RPMI8226 (cell line): ENCODE results near the gene PTPRD.

Experiments used
- DNase-seq: peaks from one replicate; pipeline ENCODE4 v3.0.0-alpha.2; 2015

PTPRD gene

GRCh38 chr9:9231946-9232345 lies 1380.9 kb downstream of the PTPRD start:
- no peak for DNase-seq

DNA sequence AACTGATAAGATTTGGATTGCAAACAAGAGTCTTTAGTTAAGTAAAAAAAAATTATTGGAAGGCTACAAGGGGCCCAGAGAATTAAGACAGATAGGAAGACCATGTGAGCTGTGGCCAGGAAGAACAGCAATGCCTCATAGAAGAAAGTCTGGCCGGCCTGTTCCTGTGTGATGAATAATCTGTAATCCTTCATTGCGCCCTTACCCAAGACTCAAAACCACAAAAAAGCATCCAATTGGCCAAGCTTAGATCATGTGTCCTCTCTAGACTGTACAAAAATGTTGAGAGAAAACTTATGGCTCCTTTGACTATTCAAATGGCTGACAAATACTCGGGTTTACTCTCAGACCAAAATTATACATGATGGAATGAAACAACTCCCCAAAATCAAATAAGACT lies 1383.5 kb downstream of the PTPRD start:
- no peak for DNase-seq

GRCh38 chr9:9223175-9223574 lies 1389.6 kb downstream of the PTPRD start:
- no peak for DNase-seq

GRCh38 chr9:9222730-9223129 lies 1390.1 kb downstream of the PTPRD start:
- DNase-seq: no peak

DNA sequence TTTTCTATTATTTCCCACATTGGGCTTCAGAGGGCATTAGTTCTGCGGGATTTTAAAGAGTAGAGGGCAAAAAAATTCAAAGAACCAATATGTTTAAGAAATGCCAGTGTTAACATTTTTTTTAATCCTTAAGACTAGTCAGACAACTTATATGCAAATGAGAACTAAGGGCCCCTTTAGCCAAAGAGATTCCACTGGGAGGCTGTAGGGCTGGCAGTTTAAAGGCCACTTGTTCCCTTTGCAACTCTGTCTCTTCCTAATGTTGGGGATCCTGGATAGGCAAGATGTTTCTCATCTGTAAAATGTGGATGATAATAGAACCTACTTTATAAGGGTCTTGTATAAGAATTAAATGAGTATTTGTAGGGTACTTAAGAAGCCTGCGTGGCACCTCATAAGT lies 1395.9 kb downstream of the PTPRD start:
- no peak for DNase-seq

DNA sequence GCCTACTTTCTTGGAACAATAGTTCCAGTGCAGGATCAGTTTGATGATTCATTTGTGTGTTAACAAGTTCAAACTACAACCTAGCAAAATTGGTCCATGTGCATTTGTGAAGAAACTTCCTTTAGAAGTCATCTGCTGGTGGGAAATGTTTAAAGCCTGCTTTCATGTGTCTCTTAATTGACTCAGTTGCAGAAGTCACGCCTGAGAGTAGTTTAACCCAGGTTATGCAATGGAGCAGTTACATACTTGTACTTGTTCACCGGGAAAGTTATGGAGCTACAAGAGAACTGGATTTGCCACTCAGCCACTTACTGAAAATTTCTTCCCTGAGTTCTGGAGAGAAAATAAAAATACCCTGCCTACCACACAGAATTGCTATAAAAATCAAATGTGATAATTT lies 1397.8 kb downstream of the PTPRD start:
- DNase-seq: no peak

DNA sequence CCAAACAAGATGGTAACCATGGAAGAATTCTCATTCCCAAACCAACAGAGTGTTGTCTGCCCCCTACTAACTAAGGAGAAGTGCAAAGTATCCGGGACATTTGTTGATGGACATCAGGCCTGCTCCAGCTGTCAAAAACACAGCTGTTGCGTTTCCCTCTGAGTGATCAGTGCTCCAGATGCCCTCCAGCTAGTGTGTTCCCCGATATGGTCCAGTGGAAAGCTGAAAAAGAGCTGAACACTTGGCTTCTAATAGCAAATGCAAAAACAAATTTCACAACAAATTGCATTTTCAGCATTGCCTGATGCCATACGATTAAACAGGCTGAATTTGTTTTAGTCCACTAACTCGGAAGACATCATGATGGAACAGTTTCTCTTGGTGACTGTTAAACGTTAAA lies 1398.7 kb downstream of the PTPRD start:
- DNase-seq: no peak

DNA sequence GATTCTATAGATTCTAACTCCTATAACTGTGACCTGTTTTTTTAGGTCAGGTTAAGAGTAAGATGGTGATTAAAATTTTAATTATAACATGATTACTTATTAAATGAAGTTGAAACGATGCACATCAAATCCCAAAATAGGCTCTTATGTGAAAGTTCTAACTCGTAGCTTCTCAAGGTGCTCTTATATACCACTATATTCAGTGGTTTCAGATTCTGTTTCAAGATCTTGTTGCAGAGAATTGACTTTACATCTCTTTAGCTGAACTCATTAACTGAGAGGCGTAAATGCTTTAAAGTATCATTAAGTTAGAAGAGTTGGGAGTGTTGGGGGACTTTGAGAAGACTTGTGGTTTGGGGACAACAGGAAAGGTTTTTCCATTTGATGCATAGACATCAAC lies 1399.8 kb downstream of the PTPRD start:
- no peak for DNase-seq

DNA sequence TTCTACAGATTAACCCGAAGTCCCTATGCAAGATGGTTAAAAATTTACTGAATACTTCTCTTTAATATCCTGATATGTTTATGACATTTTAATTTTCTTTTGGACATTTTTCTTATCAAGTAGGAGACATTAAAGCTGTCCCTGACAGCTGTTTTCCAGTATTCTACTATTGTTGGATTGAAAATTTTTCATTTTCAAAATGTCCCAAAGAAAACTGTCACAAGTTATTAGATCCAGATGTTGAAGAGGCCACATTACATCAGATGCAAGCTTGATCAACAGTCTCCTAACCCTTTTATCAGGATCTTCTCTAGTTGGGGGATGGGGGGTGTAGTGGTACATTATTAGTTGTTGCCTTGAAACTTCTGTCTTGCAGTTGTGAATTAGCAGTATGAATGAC lies 1410.5 kb downstream of the PTPRD start:
- no peak for DNase-seq

DNA sequence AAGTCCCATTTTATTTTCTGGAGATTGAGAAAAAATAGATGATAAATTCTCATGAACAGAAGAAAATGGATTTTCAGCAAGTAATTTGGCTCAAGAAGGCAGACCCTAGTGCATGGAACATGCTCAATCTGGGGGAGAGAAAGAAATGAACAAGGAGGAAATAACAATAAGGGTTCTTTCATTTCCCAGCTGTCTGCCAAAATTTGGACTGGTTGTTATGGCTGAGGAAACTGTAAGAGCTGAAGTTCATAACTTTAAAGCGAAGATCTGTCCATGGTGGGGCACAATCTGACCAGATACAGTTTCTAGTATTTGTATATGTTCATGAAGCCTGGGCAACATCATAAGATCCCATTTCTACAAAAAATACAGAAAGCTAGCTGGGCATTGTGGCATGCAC lies 1426.7 kb downstream of the PTPRD start:
- no peak for DNase-seq

DNA sequence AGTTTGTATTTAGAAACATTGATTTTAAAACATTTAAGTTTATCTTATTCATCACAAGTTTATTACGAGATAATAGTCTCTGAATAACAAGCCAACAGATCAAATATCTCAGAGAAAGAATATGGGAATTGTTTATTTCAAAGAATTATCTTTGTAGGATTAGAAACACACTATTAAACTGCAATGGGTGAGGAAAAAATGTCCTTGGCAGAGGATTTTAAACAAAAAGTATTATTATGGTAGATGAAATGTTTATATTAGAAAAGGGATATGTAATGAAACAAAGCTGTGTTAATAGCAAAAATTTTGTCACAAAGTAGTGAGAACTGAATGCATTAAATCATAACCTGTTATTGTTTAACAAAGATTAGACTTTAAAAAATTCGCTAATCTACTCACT lies 1430.4 kb downstream of the PTPRD start:
- no peak for DNase-seq

DNA sequence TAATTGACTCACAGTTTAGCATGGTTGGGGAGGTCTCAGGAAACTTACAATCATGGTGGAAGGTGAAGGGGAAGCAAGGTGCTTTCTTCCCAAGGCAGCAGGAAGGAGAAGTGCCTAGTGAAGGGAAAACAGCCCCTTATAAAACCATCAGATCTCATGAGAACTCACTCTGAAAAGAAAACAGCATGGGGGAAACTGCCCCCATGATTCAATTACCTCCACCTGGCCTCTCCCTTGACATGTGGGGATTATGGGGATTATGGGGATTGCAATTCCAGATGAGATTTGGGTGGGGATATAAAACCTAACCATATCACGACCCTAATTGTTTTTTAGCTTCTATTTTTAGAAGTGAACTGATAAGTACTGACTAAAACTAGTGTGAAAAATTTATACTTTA lies 1435.7 kb downstream of the PTPRD start:
- DNase-seq: no peak

- no peak for DNase-seq
These were observed 1438.4 kb downstream of the PTPRD start for GRCh38 chr9:9174358-9174757.

- DNase-seq: no peak
These were observed 1439.5 kb downstream of the PTPRD start for GRCh38 chr9:9173264-9173663.

GRCh38 chr9:9170439-9171134 lies 1442.2 kb downstream of the PTPRD start:
- DNase-seq: peak; percentile 59

- no peak for DNase-seq
These were observed 1470.8 kb downstream of the PTPRD start for GRCh38 chr9:9142001-9142400.

- no peak for DNase-seq
These were observed 1479.3 kb downstream of the PTPRD start for GRCh38 chr9:9133526-9133925.

GRCh38 chr9:9124616-9125015 lies 1488.2 kb downstream of the PTPRD start:
- DNase-seq: peak; percentile 14

DNA sequence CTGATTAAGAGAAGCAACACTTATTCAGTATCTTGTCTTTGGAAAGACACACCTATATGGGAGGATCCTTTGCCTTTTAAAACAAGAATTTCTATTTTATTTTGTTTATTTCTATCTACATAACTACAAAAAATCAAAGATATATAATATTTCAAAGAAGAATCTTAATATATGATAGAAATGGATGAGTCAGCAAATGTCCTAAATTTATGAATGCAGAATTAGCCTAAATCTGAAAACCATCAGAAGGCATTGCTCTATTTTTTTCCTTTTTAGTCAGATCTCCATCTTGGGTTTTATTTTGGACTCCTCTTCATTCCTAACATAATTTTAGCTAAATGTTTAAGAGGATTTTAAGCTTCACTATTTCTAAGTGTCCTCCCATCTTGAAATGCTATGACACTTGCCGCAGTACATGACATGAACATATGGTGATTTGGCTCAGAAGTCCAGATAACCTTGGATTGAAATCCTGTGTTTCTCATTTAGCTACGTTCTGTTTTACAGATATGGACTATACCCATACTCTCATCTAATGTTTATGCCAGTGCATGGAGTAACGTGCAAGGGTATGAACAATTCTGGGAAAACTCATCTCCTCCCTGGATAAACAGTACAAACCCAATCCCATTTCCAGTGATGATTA lies 1490.4 kb downstream of the PTPRD start:
- no peak for DNase-seq

- DNase-seq: peak; percentile 45
These were observed 1494.9 kb downstream of the PTPRD start for GRCh38 chr9:9117866-9118265.

DNA sequence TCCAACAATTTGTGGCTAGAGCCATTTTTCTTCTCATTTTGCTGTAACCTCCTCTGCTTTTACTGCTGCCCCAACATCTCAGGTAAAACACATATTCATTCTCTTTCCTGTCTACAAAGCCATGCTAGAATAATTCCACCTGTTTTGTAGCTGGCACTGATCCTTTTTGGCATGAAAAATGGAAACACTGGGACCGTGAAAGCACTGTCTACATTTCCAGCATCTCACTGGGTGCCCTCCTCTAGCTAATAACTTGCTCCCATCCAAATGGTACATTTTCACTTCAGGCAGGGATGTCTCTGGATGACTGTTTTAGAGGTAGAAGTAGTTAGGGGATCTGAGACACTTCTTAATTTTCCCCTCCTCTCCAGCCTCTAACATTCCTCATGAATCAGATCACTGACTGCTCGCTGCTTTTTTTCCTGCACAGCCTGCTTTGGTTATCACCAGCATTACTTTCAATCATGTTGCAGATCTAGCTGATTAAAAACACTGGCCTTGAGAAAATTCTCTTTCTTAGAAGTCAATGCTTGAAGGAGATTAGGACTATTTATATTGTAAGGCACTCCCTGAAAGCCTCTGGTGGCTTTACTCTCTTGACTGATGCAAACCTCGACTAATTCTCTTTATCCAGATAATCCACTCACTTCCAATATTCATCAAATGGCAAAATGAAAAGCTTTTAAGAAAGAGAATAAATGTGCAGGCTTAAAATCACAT lies 1500.6 kb downstream of the PTPRD start:
- no peak for DNase-seq

DNA sequence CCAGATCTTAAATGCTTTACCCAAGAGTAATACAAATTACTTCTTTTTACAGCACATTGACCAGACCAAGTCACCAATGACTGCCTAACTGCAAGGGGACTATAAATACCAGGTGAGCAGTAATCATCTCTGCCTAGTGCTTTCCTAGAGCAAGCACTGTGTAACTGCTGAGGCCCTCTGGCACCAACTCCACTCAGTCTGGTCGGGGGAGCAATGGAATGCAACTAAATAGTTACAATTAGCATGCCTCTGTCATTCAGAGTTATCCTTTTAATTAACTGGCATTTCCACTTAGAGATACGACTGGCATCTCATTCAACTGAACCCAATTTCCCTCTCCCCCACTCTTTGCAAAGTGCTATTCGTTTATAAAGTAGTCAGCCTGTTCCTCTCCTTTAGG lies 1504.2 kb downstream of the PTPRD start:
- DNase-seq: no peak

- no peak for DNase-seq
These were observed 1510.5 kb downstream of the PTPRD start for GRCh38 chr9:9102295-9102694.

DNA sequence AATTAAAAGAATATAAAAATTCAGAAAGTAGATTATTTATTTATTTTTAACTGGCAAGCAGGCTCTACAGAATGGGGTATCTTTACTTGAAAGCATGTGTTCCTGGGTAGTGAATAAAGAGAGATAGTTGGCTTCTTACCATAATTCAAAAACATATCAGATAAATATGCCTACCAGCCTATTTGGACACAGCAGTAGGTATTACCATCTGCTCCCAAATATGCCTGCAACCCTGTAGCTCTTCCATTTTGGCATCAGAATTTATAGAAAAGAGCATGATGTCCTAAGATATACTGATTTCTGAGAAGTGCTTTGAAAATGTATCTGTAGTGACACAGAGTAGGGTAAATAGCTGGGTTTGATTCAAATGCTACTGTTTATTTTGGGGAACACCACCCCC lies 1512.7 kb downstream of the PTPRD start:
- no peak for DNase-seq
